Suppressor macrophage treated with lipopolysaccharide for 4 hours (primary cell): ENCODE measurements around the gene KIAA0513.
A peak's percentile ranks its signal among the peaks of the same experiment; 100 is the strongest.
"Not testable (repeated sequence)": the region's sequence is repeated elsewhere in the genome, so short reads cannot be mapped to it uniquely, and the experiment has no call there.

Experiments used
- DNase-seq: peaks from one replicate; pipeline ENCODE4 v3.0.0-alpha.2; 2020

The KIAA0513 gene

DNA sequence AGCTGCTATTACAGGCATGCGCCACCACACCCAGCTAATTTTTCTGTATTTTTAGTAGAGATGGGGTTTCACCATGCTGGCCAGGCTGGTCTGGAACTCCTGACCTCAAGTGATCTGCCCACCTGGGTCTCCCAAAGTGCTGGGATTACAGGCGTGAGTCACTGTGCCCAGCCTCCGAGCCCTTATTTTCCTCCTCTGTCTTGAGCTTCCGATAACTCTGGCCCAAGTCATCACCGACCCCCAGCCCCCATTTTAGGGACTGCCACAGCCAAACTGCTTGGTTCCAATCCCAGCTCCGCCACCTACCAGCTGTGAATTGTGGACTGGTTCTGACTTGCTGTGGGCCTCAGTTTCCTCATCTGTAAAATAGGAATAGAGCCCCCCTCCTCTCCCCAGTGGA, 95.8 kb downstream of the KIAA0513 start:
- not testable (repeated sequence) for DNase-seq

DNA sequence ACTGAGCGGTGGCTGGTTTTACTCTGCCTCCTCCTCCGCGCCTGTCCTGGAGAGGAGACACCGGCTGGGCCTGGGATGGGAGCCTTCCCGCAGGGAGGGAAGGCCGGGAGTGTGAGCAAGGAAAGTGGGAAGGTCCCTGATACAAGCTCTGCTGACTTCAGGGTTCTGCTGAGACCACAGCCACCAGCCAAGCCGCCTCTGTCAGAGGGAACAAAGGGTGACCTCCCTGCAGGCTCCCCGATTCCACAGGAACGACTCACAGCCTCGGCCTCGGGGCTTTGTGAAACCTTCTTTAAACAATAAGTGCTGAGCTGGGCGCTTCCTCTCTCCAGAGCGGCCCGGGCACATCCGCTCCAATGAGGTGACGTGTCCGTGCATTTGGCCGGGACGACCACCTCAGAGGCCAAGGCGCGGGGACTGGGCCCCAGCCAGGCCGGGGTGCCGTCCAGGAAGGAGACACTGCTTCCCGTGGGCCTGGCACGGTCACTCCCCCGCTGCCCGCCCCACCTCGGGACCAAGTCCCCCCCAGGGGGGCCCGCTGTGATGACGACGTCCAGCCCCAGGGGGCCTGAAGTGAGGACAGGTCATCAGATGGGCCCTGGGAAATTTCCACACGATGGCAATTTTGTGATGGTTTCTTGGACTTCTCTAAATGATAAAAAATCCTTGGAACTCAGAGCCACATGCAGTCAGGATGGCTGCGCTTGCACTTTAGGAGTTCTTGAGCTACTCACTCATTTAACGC, 96.5 kb downstream of the KIAA0513 start:
- DNase-seq = no peak

DNA sequence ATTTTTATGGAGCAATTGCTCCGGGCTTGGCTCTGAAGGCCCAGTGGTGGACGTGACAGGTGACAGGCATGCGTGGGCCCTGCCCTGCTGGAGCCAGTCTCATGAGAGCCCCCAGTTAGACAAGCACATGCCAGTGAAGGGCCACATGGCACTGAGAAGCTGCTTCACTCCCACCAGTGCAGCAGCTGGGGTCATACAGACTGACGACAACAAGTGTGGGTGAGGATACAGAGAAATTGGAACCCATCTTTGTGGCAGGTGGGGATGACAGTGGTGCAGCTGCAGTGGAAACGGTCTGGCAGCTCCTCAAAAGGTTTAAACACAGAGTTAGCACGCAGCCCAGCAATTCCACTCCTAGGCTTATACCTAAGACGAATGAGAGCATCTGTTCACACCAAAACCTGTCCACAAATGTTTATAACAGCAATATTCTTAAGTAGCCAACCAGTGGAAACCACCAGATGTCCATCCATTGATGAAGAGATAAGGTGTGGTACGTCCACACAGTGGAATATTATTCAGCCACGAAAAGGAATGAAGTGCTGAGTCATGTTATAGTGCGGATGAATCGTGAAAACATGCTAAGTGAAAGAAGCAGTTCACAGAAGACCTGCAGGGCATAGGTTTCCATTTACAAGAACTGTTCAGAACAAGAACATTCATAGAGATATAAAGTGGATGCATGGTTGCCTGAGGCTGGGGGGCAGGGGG, 97.2 kb downstream of the KIAA0513 start:
- no peak for DNase-seq

DNA sequence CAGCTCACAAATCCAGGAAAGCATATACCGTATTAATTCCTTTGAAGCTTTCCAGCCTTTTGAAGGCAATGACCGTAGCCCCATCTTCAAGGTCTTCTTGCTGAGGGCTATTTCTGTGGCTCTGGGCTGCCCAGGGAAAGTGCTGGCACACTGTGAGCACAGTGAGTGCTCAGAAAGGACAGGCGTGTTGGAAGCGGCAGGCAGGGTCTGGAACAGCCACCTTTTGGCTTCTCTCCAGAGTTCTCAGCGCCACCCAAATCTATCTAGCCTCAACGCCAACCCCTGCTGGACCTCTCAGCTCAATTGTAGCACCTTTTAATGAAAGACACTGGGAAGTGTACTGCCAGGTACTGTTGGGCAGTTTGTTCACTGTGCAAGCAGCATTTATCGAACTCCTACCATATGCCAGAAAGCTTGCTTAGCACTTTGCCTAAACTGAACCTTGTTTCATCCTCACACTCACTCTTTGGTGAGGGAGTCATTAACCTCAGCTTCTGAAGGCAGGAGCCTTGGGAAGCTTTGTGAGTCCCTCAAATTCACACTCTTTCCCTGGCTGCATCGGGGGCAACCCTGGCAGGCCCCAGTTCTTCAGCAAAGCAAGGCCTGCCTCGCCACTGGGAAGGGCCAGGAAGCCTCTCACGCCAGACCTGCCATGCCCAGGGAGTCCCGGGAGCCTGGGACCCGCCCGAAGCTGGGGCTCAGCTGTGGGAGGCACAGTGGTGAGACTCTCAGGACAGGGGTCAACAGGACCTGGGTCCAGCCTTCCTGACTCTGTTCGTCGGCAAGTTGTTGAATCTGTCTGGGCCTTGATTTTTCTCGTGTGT, 98.2 kb downstream of the KIAA0513 start:
- DNase-seq = no peak

DNA sequence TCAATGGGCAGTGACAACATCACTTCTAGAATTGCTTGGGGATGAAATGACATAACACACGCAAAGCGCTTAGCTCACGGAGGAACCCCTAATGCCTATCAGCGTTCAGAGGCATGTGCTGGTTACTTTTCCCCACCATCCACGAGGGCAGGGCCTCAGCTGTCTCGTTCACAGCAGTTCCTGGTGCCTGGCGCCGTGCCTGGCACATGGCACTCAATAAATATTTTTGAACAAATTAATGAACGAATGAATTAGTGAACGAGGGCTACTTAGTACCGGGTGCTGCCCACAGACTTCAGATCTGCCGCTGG, 98.8 kb downstream of the KIAA0513 start:
- DNase-seq = no peak

DNA sequence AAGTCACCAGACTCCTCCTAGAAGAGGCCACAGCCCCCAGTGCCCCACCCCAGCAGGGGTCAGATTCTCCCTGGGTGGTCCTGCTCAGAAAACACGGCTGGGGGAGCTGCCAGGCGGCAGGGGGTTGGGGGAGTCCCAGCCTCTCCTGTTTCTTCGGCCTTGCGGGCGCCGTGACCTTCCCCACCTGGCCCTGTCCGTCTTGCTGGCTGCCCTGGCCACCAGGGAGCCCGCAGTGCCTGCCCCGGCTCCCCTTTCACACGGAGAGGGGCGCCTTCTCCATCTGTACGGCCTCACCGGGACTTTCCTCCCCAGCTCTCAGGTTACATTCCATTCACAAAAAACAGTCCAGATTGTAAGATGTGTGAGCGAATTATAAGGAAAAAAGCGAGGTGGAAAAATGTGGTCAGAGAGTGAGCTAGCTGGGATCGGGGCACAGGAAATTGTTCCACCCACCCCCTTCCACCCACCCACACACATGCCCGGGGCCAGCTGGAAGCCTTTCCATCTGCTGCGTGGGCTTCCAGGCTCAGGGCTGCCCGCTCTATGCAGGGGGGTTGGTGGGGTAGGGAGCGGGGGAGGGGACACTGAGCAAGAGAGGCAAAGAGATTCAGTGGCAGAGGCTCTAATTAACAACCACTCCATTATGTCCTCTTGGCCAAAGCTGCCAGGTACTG, 99.2 kb downstream of the KIAA0513 start:
- DNase-seq = peak; percentile 15

DNA sequence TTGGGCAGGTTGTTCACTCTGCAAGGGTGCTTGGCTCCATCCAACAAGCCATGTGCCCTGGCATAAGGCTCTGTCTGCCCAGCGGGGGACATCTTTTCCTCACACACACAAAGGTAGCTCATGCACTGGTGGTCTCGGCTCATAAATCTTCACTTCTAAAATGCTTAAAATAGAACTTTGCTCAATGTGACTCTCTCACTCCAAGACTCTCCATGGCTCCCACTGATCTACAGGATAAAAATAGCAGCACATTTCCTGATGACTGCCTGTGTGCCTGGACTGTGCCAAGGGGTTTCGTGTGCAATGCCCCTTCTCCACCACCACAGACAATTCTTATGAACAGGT, 99.8 kb downstream of the KIAA0513 start:
- DNase-seq = no peak

DNA sequence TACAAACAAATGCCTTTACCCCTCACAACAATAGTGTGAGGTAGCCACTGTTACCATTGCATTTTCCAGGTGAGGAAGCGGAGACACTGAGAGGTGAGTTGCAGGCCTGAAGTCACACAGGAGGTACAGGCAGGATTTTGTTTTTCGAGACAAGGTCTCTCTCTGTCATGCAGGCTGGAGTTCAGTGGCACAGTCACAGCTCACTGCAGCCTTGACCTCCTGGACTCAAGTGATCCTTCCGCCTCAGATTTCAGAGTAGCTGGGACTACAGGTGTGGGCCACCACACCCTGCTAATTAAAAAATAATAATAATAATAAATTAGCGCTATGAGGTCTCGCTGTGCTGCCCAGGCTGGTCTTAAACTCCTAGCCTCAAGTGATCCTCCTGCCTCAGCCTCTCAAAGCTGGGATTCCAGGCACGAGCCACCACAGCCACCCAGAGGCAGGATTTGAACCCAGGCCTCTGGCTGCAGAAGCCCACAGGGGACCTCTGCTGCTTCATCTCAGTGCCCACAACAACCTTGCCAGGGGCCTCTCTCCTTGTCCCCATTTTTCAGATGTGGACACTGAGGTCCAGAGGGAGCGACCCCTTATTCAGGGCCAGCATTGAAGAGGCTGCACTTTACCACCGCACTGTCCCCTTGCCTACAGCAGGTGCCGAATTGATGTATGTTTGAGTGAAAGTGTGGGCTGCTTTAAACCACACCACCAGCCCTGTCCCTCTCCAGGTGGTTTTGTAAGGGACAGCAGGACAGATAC, 100.7 kb downstream of the KIAA0513 start:
- DNase-seq = no peak

DNA sequence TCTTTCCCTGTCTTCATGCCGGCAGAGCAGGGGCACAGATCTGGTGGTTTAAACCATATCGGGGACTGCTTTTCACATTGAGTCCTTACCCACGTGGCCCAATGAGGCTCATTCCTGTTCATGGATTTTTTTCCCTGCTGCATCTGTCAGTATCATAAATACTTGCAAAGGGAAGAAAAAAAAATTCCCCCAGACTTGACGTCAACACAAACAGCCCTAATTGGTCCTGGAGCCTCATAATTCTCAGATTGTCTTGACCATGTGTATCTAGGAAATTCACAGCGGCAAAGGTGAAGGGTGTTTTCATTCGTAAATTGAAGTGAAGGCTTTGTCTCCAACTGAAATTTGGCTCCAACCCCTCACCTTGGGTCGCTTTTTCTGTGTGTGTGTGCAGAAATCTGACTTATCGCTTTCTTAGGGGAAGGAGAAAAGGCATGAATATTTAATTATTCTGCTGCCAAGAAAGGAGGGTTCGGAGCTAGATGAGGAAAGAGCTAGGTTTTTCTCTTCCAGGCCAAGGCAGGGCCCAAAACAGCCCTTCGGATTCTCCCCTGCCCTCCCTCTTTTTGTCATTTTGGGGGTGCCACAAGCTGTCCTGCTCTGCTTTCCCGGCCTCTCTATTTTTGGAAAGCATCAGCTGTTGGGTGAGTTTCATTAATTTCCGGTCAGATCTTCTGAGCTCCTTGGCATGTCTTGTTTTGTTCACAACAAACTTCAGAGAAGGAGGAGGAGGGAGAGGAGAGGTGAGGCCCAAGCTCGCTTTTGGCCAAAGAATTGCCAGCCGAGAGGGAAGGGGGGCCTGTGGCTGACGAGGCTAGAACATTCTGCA, 102.5 kb downstream of the KIAA0513 start:
- DNase-seq = no peak

DNA sequence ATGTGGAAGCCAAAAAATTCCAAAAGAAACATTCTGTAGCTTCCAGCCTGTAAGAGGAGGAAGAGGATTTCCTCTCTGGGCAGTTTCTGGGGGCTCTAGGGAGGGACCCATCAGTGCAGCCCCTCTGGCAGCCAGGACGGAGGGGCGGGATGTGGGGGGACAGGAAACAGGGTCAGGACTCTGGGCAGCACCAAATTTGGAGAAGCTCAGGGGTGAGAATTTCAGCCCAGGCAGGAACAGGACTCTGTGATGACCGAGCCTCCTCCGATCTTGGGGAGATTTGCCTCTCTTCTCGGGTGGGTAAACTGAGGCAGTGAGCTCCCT, 103.1 kb downstream of the KIAA0513 start:
- no peak for DNase-seq

DNA sequence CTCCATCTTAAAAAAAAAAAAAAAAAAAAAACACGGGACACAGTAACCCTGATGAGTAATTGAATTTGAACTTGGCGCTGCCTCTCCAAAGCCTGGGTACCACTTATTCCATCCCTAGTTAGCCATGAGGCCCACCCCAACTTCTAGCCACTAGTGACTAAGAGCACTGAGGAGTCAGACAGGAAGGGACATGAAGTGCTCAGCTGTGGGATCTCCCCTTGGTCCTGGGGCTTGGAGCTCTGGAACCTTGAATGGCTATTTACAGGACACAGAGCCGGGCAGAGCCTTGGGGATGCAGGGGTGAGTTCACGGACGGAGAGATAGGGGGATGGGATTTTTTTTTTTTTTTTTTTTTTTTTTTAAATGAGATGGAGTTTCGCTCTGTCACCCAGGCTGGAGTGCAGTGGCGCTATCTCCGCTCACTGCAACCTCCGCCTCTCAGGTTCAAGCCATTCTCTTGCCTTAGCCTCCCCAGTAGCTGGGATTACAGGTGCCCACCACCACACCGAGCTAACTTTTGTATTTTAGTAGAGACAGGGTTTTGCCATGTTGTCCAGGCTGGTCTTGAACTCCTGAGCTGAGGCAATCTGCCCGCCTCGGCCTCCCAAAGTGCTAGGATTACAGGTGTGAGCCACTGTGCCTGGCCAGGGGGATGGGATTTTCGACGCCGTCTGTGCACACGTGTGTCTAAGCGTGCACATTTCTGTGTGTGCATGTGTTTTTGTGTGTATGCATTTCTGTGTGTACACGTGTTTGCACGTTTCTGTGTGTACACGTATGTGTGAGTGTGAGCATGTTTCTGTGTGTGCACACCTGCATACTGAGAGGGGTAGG, 105.1 kb downstream of the KIAA0513 start:
- DNase-seq = no peak

DNA sequence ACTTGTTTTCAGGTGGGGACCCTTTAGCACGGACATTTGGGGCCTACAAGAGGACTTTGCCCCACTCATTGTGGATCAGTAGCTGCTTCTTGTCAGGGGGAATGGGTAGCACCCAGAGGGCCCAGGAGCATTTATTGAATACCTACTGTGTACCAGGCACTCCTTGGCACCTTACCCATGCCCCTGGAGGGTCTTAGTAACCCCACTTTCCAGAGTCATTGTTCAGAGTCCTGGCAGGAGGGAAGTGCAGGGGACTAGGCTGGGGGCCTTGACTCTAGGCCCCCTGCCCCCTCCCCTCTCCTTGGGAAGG, 105.7 kb downstream of the KIAA0513 start:
- DNase-seq = no peak

DNA sequence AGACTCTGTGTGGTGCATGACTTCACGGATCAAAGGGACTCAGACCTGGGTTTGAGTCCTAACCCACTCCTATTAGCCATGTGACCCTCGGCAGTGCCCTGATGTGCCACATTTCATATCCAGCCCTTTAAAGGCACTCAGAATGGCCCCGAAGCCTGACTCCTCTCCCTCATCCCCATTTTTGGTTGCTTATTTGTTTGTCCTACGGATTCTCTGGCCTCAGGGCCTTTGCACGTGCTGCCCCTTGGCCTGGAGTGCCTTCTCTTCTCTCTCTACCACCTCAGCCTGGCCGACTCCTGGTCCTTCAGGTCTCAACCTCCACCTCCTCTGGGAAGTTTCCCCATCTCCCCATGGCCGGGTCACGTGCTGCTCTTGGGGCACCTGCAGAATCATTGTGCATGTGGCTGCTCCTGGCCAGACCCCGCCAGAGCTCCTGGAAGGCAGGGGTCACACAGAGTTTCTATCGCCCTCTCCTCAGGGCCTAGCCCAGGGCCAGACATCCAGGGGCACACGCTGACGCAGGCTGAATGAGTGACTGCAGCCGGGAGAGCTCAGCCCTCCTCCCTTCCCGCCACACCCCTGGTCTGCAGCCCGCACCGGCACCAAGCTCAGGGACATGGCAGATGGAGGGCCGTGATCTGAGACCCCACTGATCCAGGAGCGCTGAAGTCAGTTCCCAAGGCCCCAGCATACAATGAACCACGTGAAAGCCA, 106.6 kb downstream of the KIAA0513 start:
- DNase-seq = no peak

DNA sequence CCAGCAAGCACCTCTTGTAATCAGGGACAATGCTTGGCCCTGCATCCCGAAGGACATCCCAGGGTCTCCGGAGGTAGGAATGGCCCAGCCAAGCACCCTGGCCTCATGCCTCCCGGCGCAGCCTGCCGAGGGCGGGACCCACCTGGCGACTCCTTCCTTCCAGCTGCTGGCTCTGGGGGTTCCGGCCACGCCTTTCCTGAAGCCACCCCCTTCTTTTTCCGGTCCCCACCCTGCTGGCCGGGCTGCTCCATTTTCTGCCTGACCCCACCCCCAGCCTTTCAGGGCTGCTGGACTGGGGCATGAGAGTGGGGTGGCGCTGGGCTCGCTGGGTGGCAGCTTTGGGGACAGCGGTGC, 107.2 kb downstream of the KIAA0513 start:
- DNase-seq = no peak

DNA sequence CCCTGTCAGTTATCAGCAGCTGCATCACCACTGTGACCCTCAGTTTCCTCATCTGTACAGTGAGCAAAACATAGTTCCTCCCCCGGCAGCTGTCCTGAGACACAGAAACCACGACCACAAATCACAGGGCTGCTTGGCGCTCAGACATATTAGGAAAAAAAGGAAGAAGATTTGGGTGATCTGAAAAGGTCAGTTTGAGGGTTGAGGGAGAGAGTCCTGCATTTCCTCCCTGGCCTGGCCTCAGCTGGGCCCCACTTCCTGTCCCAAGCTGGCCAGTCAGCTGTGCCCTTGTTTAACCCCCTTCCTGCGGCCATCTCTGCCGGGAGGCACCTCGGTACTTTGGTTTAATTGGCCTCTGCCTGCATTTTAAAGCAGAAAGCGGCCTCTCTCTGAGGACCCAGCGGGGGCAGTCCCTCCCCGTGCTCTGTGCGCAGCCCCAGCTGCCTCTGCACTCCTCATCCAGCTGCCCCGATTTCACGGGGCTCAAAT, 108.7 kb downstream of the KIAA0513 start:
- DNase-seq = peak; percentile 91

DNA sequence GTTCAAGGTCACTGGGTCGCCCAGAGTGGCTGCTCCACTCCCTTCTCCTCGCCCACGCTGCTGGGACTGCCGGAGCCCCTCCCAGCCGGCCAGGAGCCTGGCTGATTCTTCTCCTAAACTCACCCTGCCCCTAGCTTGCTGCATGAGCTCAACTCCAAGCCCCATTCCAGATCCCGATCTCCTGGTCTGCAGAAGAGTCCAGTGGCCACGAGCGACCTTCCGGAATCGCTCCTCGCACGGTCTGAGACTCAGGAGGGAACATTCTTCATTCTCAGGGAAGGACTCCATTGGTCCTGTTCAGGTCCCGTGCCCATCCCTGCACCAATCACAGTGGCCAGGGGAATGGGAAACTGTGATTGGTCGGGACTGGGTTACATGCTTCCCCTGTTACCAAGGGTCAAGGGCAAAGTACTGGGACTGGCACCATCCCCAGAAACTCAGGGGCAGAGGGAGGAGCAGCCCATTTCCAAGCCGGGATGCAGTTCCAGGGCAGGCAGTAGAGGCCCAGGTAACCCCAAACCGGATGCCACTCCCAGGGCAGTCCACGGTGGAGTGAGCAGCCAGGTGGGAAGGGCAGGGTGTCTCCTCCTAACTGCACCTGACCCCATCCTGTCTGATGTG, 109.2 kb downstream of the KIAA0513 start:
- DNase-seq = peak; percentile 44

DNA sequence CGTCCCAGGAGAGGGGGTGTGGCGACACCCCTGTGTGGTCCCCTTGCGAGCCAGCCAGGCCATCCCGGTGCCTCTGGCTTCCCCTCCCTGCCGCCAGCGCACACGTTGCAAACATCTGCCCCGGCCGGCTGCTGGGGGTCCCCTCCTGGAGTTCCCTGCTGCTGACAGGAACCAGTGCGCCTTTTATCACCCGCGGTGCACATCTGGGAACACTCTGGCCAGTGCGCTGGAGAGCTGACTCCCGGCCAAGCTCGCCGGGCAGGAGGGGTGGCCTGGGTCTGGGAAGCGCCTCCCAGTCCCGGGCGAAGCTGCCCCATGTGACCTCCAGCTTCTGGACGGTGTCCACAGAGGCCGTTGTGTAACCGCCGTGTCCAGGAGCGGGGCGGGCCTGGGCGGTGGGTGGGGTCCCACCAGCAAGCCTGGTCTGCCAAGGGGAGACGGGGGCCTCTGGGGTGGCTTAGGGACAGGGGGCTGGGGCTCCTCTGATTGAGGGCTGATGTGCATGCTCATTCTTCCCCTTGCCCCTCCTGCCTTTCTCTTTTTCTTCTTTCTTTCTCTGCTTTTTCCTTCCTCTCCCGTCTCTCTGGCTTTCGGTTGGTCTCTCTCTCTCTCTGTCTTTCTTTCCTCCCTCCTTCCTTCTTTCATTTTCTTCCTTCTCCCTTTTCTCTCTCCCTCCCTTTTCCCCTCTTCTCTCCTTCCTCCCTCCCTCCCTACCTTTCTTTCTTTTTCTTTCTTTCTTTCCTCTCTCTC, 109.9 kb downstream of the KIAA0513 start:
- peak; percentile 77 for DNase-seq

DNA sequence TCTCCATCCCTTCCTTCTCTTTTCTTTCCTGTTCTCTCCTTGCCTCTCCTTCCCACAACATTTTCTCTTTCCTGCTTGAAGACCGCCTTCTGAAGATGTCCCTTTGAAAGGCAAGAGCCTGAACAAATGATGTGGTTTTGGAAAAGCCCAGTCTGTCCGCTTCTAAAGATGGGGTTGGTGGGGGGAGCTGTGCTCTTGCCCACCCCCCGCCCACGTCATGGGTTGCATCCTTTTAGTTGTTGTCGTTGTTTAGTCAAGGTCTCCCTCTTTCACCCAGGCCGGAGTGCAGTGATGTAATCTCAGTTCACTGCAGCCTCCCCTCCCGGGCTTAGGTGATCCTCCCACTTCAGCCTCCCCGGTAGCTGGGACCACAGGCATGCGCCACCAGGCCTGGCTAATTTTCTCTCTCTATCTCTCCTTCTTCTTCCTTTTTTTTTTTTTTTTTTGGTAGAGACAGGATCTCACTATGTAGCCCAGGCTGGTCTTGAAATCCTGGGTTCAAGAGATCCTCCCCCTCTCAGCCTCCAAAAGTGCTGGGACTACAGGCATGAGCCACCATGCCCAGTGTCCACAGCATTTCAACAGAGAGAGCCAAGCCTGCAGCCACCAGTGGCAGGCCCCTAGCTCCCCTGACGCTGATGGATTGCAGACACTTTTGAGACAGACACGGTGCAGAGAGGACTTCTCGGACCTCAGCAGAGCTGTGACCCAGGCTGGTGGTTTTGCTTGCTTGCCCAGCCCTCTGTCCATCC, 110.7 kb downstream of the KIAA0513 start:
- no peak for DNase-seq
